Activated CD8-positive, alpha-beta memory T cell treated with anti-CD3 and anti-CD28 coated beads, Interleukin-2, amount 50 U/mL, for 4 hours (primary cell): ENCODE data around the gene OR2B2.

ENCODE experiments used
- DNase-seq: peaks from one replicate; pipeline ENCODE4 v3.0.0-alpha.2; 2020

Gene OR2B2

GRCh38 chr6:27893059-27893835 is 18.9 kb downstream of the OR2B2 start:
- DNase-seq = peak; percentile 76

GRCh38 chr6:27892649-27893058 is 19.5 kb downstream of the OR2B2 start:
- no peak for DNase-seq

- no peak for DNase-seq
These were observed 20.8 kb downstream of the OR2B2 start for GRCh38 chr6:27891320-27891875.

- DNase-seq = peak; percentile 59
These were observed 21.5 kb downstream of the OR2B2 start for GRCh38 chr6:27890445-27891319.

GRCh38 chr6:27889628-27890444 is 22.4 kb downstream of the OR2B2 start:
- DNase-seq = no peak

GRCh38 chr6:27889275-27889627 is 22.9 kb downstream of the OR2B2 start:
- no peak for DNase-seq

- no peak for DNase-seq
These were observed 23.6 kb downstream of the OR2B2 start for GRCh38 chr6:27888566-27888965.

- no peak for DNase-seq
These were observed 26.1 kb downstream of the OR2B2 start for GRCh38 chr6:27886073-27886472.

- no peak for DNase-seq
These were observed 29.1 kb downstream of the OR2B2 start for GRCh38 chr6:27883136-27883535.

- DNase-seq = no peak
These were observed 29.6 kb downstream of the OR2B2 start for GRCh38 chr6:27882624-27883023.

- no peak for DNase-seq
These were observed 32.4 kb downstream of the OR2B2 start for GRCh38 chr6:27879837-27880236.

- DNase-seq = no peak
These were observed 38.2 kb downstream of the OR2B2 start for GRCh38 chr6:27874016-27874415.

- DNase-seq = peak; percentile 61
These were observed 38.9 kb downstream of the OR2B2 start for GRCh38 chr6:27873021-27873940.

GRCh38 chr6:27872642-27873020 is 39.6 kb downstream of the OR2B2 start:
- no peak for DNase-seq

GRCh38 chr6:27871924-27872638 is 40.1 kb downstream of the OR2B2 start:
- peak; percentile 77 for DNase-seq

- DNase-seq = no peak
These were observed 41.8 kb downstream of the OR2B2 start for GRCh38 chr6:27870291-27870870.

GRCh38 chr6:27868311-27868710 is 43.9 kb downstream of the OR2B2 start:
- DNase-seq = no peak

- DNase-seq = no peak
These were observed 44.3 kb downstream of the OR2B2 start for GRCh38 chr6:27867945-27868300.

GRCh38 chr6:27867051-27867944 is 44.9 kb downstream of the OR2B2 start:
- DNase-seq = peak; percentile 60
